CD4-positive, CD25-positive, alpha-beta regulatory T cell (primary cell): ENCODE data around the gene IL4R. TPM values are rescaled to one million over a fixed set of nuclear protein-coding genes. Genes with fewer than 3 reads are reported as not detected.

Experiments
- polyA plus RNA-seq, 4 donors: library from polyadenylated mRNA; unstranded; fragments of 300-500 nt; fragmentation: Illumina TruSeq; gene quantifications; one replicate each; pipeline ENCODE4 v1.2.3, GENCODE V29; 2021
- total RNA-seq: library from RNA; stranded (reverse); gene quantifications from one replicate; pipeline ENCODE4 v1.2.3, GENCODE V29; 2022

The IL4R gene
- total and polyA plus RNA-seq, 5 donors from 2014 or later: 21.2 to 160 (median 27.4) TPM

Other genes starting within 250 kb of the IL4R start
- not detected for gene C16orf82, start 247.0 kb upstream of the IL4R start, total RNA-seq
- not detected for gene C16orf82, start 247.0 kb upstream of the IL4R start, polyA plus RNA-seq
- 14.7 TPM for gene KDM8, start 110.4 kb upstream of the IL4R start, total RNA-seq
- gene KDM8, start 110.4 kb upstream of the IL4R start, polyA plus RNA-seq: 1 to 10 TPM; 2.8 to 8.8 (median 4.3) TPM
- 40.0 TPM for gene NSMCE1, start 45.2 kb upstream of the IL4R start, total RNA-seq
- 100 to 1,000 TPM; 128 to 156 (median 138) TPM for gene NSMCE1, start 45.2 kb upstream of the IL4R start, polyA plus RNA-seq
- gene IL21R, start 88.2 kb downstream of the IL4R start, total RNA-seq: 63.1 TPM
- 10 to 100 TPM; 34.3 to 50.7 (median 37.3) TPM for gene IL21R, start 88.2 kb downstream of the IL4R start, polyA plus RNA-seq
- gene GTF3C1, start 235.9 kb downstream of the IL4R start, total RNA-seq: 57.2 TPM
- gene GTF3C1, start 235.9 kb downstream of the IL4R start, polyA plus RNA-seq: 10 to 100 TPM; 14.9 to 25.2 (median 20.9) TPM
- 31.5 TPM for gene KATNIP, start 236.2 kb downstream of the IL4R start, total RNA-seq
- 1 to 10 TPM; 1.4 to 4.2 (median 3.2) TPM for gene KATNIP, start 236.2 kb downstream of the IL4R start, polyA plus RNA-seq